CD4-positive, alpha-beta T cell (primary cell): ENCODE results near the gene SUN2. TPM values are rescaled to one million over a fixed set of nuclear protein-coding genes. Genes with fewer than 3 reads are reported as not detected.

Source experiments
- ATAC-seq: fragments of 200-7000 bp; cut with Tn5 transposase; one replicate; pipeline ENCODE4 v1.10.0; 2022; ENCODE audit warnings: mild to moderate bottlenecking; ENCODE audit not compliant: poor library complexity
- CTCF ChIA-PET: fragments of 350-600 bp; sonication (Branson Sonifier 250); formaldehyde crosslinking; loops from one replicate; lab custom pipeline; 2021; ENCODE audit warnings: antibody characterized with exemption, inconsistent platforms; lab: Charles Lee
- POLR2A ChIA-PET: fragments of 350-600 bp; sonication (Branson Sonifier 250); formaldehyde crosslinking; loops from one replicate; lab custom pipeline; 2021; ENCODE audit warnings: antibody characterized with exemption, inconsistent platforms; lab: Charles Lee
- DNase-seq, 14 experiments: peaks; one replicate each; pipeline ENCODE4 v3.0.0-alpha.2; 2013 to 2020; ENCODE audit warnings: mixed read lengths in 2 of 14
- H3K27ac ChIP-seq, 2 donors: one replicate each; pipeline versions ENCODE4 v1.5.1 to v1.7.0; 2013; ENCODE audit warnings: low read length in 2 of 2, low read depth in 1 of 2, mild to moderate bottlenecking in 1 of 2
- H3K27me3 ChIP-seq, 2 experiments: 1 replicate in 1 of 2; 2 replicates in 1 of 2; pipeline versions ENCODE4 v1.6.1 to v1.7.0; 2013; ENCODE audit warnings: low read length in 2 of 2, control low read depth in 1 of 2, mild to moderate bottlenecking in 1 of 2, moderate library complexity in 1 of 2; ENCODE audit not compliant: insufficient read depth in 2 of 2, control insufficient read depth in 1 of 2
- H3K36me3 ChIP-seq: one replicate; pipeline ENCODE4 v1.6.1; 2013; ENCODE audit warnings: low read length, control low read depth; ENCODE audit not compliant: insufficient read depth
- H3K4me1 ChIP-seq: one replicate; pipeline ENCODE4 v1.6.1; 2013; ENCODE audit warnings: low read length, control low read depth; ENCODE audit not compliant: insufficient read depth
- H3K4me3 ChIP-seq: one replicate; pipeline ENCODE4 v1.5.1; 2013; ENCODE audit warnings: mild to moderate bottlenecking, low read length, moderate library complexity
- H3K9me3 ChIP-seq, 2 experiments: 1 replicate in 1 of 2; 2 replicates in 1 of 2; pipeline versions ENCODE4 v1.6.1 to v1.7.0; 2013; ENCODE audit warnings: low read length in 2 of 2, mild to moderate bottlenecking in 2 of 2, control low read depth in 1 of 2, moderate library complexity in 1 of 2; ENCODE audit not compliant: control insufficient read depth in 1 of 2, insufficient read depth in 1 of 2
- H3K27ac Mint-ChIP-seq: one replicate; pipeline ENCODE4 v1.8.0; 2020; ENCODE audit warnings: mixed read lengths
- H3K27me3 Mint-ChIP-seq: one replicate; pipeline ENCODE4 v1.8.0; 2021; ENCODE audit warnings: mixed read lengths
- H3K36me3 Mint-ChIP-seq: one replicate; pipeline ENCODE4 v1.8.0; 2021; ENCODE audit warnings: low read depth, mixed read lengths
- H3K4me1 Mint-ChIP-seq: one replicate; pipeline ENCODE4 v1.8.0; 2021; ENCODE audit warnings: low read depth, mixed read lengths
- H3K4me3 Mint-ChIP-seq: one replicate; pipeline ENCODE4 v1.8.0; 2020; ENCODE audit warnings: mild to moderate bottlenecking, mixed read lengths
- H3K9me3 Mint-ChIP-seq: one replicate; pipeline ENCODE4 v1.8.0; 2020; ENCODE audit warnings: mixed read lengths
- CTCF ChIP-seq: fragments of 200-600 bp; IDR thresholded peaks from one replicate; pipeline ENCODE4 v1.8.0; 2022; ENCODE audit warnings: antibody characterized with exemption, mild to moderate bottlenecking
- intact Hi-C, 2 experiments: fragments of 100-400 bp; cut with DNase I in 1 of 2; cut with micrococcal nuclease in 1 of 2; formaldehyde crosslinking; loops; one replicate each; pipeline versions ENCODE4 v1.15.1 to v1.9.0; 2023 to 2025; cut with DNase I, micrococcal nuclease
- total RNA-seq, 174 experiments: library from RNA in 2 of 174; stranded (reverse) in 2 of 174; gene quantifications; one replicate each; pipeline ENCODE4 v1.2.3 and lab custom pipeline; 2021 to 2026

SUN2 gene
- total RNA-seq, 2 experiments from 2014 or later = 440 to 453 TPM

- Histone ChIP-seq H3K36me3 (peaks cover 50% of the 10 kb centered on the region), H3K27ac (peak overlapping the region; percentile 20 to 81), H3K4me1 (peaks cover 83% of the 10 kb centered on the region), H3K9me3 (no peaks in the 10 kb centered on the region), H3K4me3 (peak overlapping the region; percentile 98), H3K27me3 (no peaks in the 10 kb centered on the region)
- POLR2A ChIA-PET = interaction anchor here (0.7 to 25.2 kb wide), 10 partner anchors 8 to 116 kb away, joined by 3 to 752 read pairs (median 7); partner anchors contain the start of genes GTPBP1 and NPTXR
- CTCF ChIA-PET = interaction anchor here (0.6 to 2.1 kb wide), 6 partner anchors 10 to 72 kb away, joined by 3 to 11 read pairs (median 4); partner anchors contain the start of gene TOMM22
- Mint-ChIP-seq H3K27ac (peak overlapping the region; percentile 99), H3K4me3 (peak overlapping the region; percentile 99), H3K27me3 (no peaks in the 10 kb centered on the region), H3K9me3 (no peaks in the 10 kb centered on the region), H3K4me1 (peaks cover 80% of the 10 kb centered on the region), H3K36me3 (peaks cover 66% of the 10 kb centered on the region)
- intact Hi-C loops = loop anchor here in 1 of 2 experiments (2.0 to 5.0 kb wide), 2 partner anchors 47 to 88 kb away; partner anchors contain the start of gene NPTXR
- ATAC-seq (no peak), DNase-seq (peak in 4 of 14 experiments; percentile 48 to 63 (median 58))
- TF ChIP-seq CTCF = no peak
Observed at GRCh38 chr22:38753948-38754750, 1.6 kb downstream of the SUN2 start.

GRCh38 chr22:38751422-38752346, 4.1 kb downstream of the SUN2 start:
- Histone ChIP-seq H3K9me3 (no peaks in the 10 kb centered on the region), H3K4me1 (peaks cover 75% of the 10 kb centered on the region), H3K27ac (peak overlapping the region; percentile 67 to 81), H3K36me3 (peaks cover 74% of the 10 kb centered on the region), H3K4me3 (peak overlapping the region; percentile 98), H3K27me3 (no peaks in the 10 kb centered on the region)
- peak overlapping the region; percentile 99 for H3K4me3 Mint-ChIP-seq
- peak; percentile 59 for ATAC-seq
- CTCF ChIA-PET = interaction anchor here (1.1 to 2.1 kb wide), 8 partner anchors 10 to 119 kb away, joined by 3 to 12 read pairs (median 5); no protein-coding TSS in a partner anchor
- no peaks in the 10 kb centered on the region for H3K9me3 Mint-ChIP-seq
- H3K4me1 Mint-ChIP-seq = peaks cover 64% of the 10 kb centered on the region
- POLR2A ChIA-PET = interaction anchor here (0.7 to 25.2 kb wide), 20 partner anchors 11 to 568 kb away, joined by 3 to 752 read pairs (median 4); partner anchors contain the start of genes CBX6, CBY1, FAM227A and GTPBP1
- H3K27me3 Mint-ChIP-seq = no peaks in the 10 kb centered on the region
- peaks cover 88% of the 10 kb centered on the region for H3K36me3 Mint-ChIP-seq
- intact Hi-C loops = loop anchor here (1.0 to 5.0 kb wide), 2 partner anchors 46 to 91 kb away; partner anchors contain the start of genes GTPBP1 (in 1 of the 2) and NPTXR (in 1 of the 2)
- peak overlapping the region; percentile 99 for H3K27ac Mint-ChIP-seq
- DNase-seq = peak; percentile 51 to 94 (median 78)
- TF ChIP-seq CTCF = no peak

- H3K36me3 ChIP-seq = peaks cover 80% of the 10 kb centered on the region
- H3K4me1 Mint-ChIP-seq = peaks cover 62% of the 10 kb centered on the region
- H3K27ac Mint-ChIP-seq = peak overlapping the region; percentile 99
- ChIA-PET POLR2A (interaction anchor here (0.8 to 25.2 kb wide), 15 partner anchors 15 to 569 kb away, joined by 3 to 752 read pairs (median 4); partner anchors contain the start of genes CBX6, CBY1, FAM227A and GTPBP1), CTCF (interaction anchor here (1.1 to 2.0 kb wide), 3 partner anchors 15 to 26 kb away, joined by 4 to 12 read pairs (median 7); no protein-coding TSS in a partner anchor)
- peak overlapping the region; percentile 67 to 81 for H3K27ac ChIP-seq
- intact Hi-C loops = loop anchor here (1.0 to 5.0 kb wide), 2 partner anchors 46 to 91 kb away; partner anchors contain the start of genes GTPBP1 (in 1 of the 2) and NPTXR (in 1 of the 2)
- no peaks in the 10 kb centered on the region for H3K9me3 ChIP-seq
- H3K27me3 Mint-ChIP-seq = no peaks in the 10 kb centered on the region
- H3K9me3 Mint-ChIP-seq = no peaks in the 10 kb centered on the region
- H3K4me1 ChIP-seq = peaks cover 74% of the 10 kb centered on the region
- no peak for DNase-seq
- H3K4me3 Mint-ChIP-seq = peak overlapping the region; percentile 99
- no peak for ATAC-seq
- H3K4me3 ChIP-seq = peak overlapping the region; percentile 98
- no peak for TF ChIP-seq CTCF
- H3K36me3 Mint-ChIP-seq = peaks cover 91% of the 10 kb centered on the region
- H3K27me3 ChIP-seq = no peaks in the 10 kb centered on the region
Observed at GRCh38 chr22:38751066-38751421, 4.8 kb downstream of the SUN2 start.
